CD14-positive monocyte (primary cell): Measurements from ENCODE around the gene BTD. TPM values are rescaled to one million over a fixed set of nuclear protein-coding genes. Genes with fewer than 3 reads are reported as not detected.

Experiments used
- DNase-seq, 3 donors: peaks; one replicate each; pipeline ENCODE4 v3.0.0-alpha.2; 2011 to 2022
- H2AFZ ChIP-seq: 2 replicates; pipeline ENCODE4 v1.6.0; 2012; ENCODE audit warnings: mild to moderate bottlenecking, low read depth, low read length, inconsistent platforms; ENCODE audit not compliant: insufficient read depth, poor library complexity, severe bottlenecking
- H3K27ac ChIP-seq, 2 donors: 1 replicate in 1 of 2; 2 replicates in 1 of 2; pipeline ENCODE4 v1.5.1; 2012 to 2013; ENCODE audit warnings: low read length in 2 of 2, control low read depth in 1 of 2, inconsistent platforms in 1 of 2, low read depth in 1 of 2, mild to moderate bottlenecking in 1 of 2
- H3K27me3 ChIP-seq, 2 donors: one replicate each; pipeline versions ENCODE4 v1.6.0 to v1.6.1; 2011 to 2013; ENCODE audit warnings: low read length in 2 of 2; ENCODE audit not compliant: control insufficient read depth in 2 of 2, insufficient read depth in 2 of 2
- H3K36me3 ChIP-seq, 2 donors: replicated peaks in 1 of 2; 1 replicate in 1 of 2; 2 replicates in 1 of 2; pipeline versions ENCODE4 v1.5.1 to v1.6.1; 2012 to 2013; ENCODE audit warnings: low read length in 2 of 2, control low read depth in 1 of 2, inconsistent platforms in 1 of 2, mild to moderate bottlenecking in 1 of 2; ENCODE audit not compliant: insufficient read depth in 2 of 2, control insufficient read depth in 1 of 2
- H3K4me1 ChIP-seq, 2 donors: 1 replicate in 1 of 2; 2 replicates in 1 of 2; pipeline versions ENCODE4 v1.5.1 to v1.6.1; 2012 to 2013; ENCODE audit warnings: low read length in 2 of 2, control low read depth in 1 of 2, inconsistent platforms in 1 of 2, mild to moderate bottlenecking in 1 of 2, moderate library complexity in 1 of 2; ENCODE audit not compliant: insufficient read depth in 2 of 2, control insufficient read depth in 1 of 2
- H3K4me2 ChIP-seq: replicated peaks from 2 replicates; pipeline ENCODE3; 2012; ENCODE audit warnings: low read length, moderate library complexity, mild to moderate bottlenecking; ENCODE audit not compliant: poor library complexity, severe bottlenecking; ENCODE audit errors: extremely low read depth
- H3K4me3 ChIP-seq, 3 experiments: fragments of 200-600 bp in 1 of 3; sonication (generic) in 1 of 3; replicated peaks in 1 of 3; 1 replicate in 2 of 3; 2 replicates in 1 of 3; pipeline ENCODE4 v1.5.1; 2011 to 2013; ENCODE audit warnings: low read length in 3 of 3, mild to moderate bottlenecking in 3 of 3, control low read depth in 2 of 3, low read depth in 2 of 3, inconsistent platforms in 1 of 3, moderate library complexity in 1 of 3
- H3K79me2 ChIP-seq: 2 replicates; pipeline ENCODE4 v1.6.0; 2012; ENCODE audit warnings: mild to moderate bottlenecking, control low read depth, inconsistent platforms, low read length, moderate library complexity; ENCODE audit not compliant: insufficient read depth
- H3K9ac ChIP-seq: 2 replicates; pipeline ENCODE4 v1.6.0; 2017; ENCODE audit warnings: low read length, mild to moderate bottlenecking; ENCODE audit not compliant: insufficient read depth, poor library complexity, severe bottlenecking
- H3K9me3 ChIP-seq, 2 donors: replicated peaks in 1 of 2; 1 replicate in 1 of 2; 2 replicates in 1 of 2; pipeline versions ENCODE4 v1.5.1 to v1.6.1; 2012 to 2013; ENCODE audit warnings: low read length in 2 of 2, control low read depth in 1 of 2; ENCODE audit not compliant: control insufficient read depth in 1 of 2, insufficient read depth in 1 of 2
- H4K20me1 ChIP-seq: 2 replicates; pipeline ENCODE4 v1.6.0; 2012; ENCODE audit warnings: mild to moderate bottlenecking, low read length, control low read depth, moderate library complexity; ENCODE audit not compliant: insufficient read depth
- H3K27ac Mint-ChIP-seq, 7 donors: one replicate each; pipeline ENCODE4 v1.8.0; 2020; ENCODE audit warnings: mild to moderate bottlenecking in 7 of 7, mixed read lengths in 7 of 7, moderate library complexity in 6 of 7, inconsistent platforms in 2 of 7
- H3K27me3 Mint-ChIP-seq, 3 donors: one replicate each; pipeline ENCODE4 v1.8.0; 2021 to 2022; ENCODE audit warnings: low read depth in 3 of 3, mild to moderate bottlenecking in 3 of 3, mixed read lengths in 3 of 3, moderate library complexity in 3 of 3, inconsistent platforms in 1 of 3
- H3K36me3 Mint-ChIP-seq, 2 donors: one replicate each; pipeline ENCODE4 v1.8.0; 2020; ENCODE audit warnings: mixed read lengths in 2 of 2, inconsistent platforms in 1 of 2, mild to moderate bottlenecking in 1 of 2
- H3K4me1 Mint-ChIP-seq: one replicate; pipeline ENCODE4 v1.8.0; 2020; ENCODE audit warnings: mild to moderate bottlenecking, mixed read lengths
- H3K4me3 Mint-ChIP-seq, 2 donors: one replicate each; pipeline ENCODE4 v1.8.0; 2020; ENCODE audit warnings: mild to moderate bottlenecking in 2 of 2, mixed read lengths in 2 of 2, moderate library complexity in 1 of 2
- H3K9me3 Mint-ChIP-seq, 7 donors: one replicate each; pipeline ENCODE4 v1.8.0; 2020 to 2022; ENCODE audit warnings: mixed read lengths in 7 of 7, mild to moderate bottlenecking in 6 of 7, moderate library complexity in 6 of 7, inconsistent platforms in 2 of 7
- WGBS: methylation state at CpG from one replicate; pipeline ENCODE4 v1.1.5; 2013; ENCODE audit warnings: missing lambda C conversion rate; ENCODE audit not compliant: insufficient coverage; 5-methylcytosine and 5-hydroxymethylcytosine counted together
- intact Hi-C, 2 donors: fragments of 100-400 bp; cut with micrococcal nuclease; formaldehyde crosslinking; loops; one replicate each; pipeline versions ENCODE4 v1.15.0 to v1.15.1; 2023
- polyA plus RNA-seq, 3 donors: library from polyadenylated mRNA; depleted of rRNA in 1 of 3; unstranded in 2 of 3; stranded (reverse) in 1 of 3; fragments of 300-500 nt in 2 of 3; fragments of >200 nt in 1 of 3; fragmentation: Illumina TruSeq in 2 of 3; gene quantifications; 1 replicate in 2 of 3; 2 replicates in 1 of 3; pipeline ENCODE4 v1.2.3, GENCODE V29; 2012 to 2021
- TF ChIP-seq, protein P1 (sequence below): fragments of 200-600 bp; IDR thresholded peaks from one replicate; pipeline ENCODE4 v1.8.0; 2022; ENCODE audit warnings: antibody characterized with exemption, mild to moderate bottlenecking

BTD gene
- polyA plus RNA-seq, 3 donors, result 13.2 to 24.0 (median 19.3) TPM

DNA sequence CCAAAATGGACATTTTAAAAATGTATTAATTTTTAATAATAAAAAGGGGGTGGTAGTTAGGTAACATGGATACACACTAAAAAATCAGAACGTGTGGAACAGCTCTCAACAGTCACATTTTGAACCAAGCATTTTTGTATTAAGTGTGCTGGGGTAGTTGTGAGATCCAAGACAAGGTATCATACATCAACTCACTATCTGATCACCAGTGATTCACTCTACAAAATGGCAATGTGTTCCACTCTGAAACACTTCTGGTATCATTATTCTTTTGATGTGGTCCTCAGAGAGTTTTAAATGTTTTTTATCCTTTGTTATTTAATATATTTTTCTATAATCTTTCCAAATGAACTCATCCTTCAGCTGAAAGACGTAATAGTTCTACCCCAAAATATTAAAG lies 5.6 kb upstream of the BTD start:
- H3K9me3 Mint-ChIP-seq, result no peaks in the 10 kb centered on the region
- H3K27me3 ChIP-seq, result no peaks in the 10 kb centered on the region
- no peak overlapping the region for H2AFZ ChIP-seq
- H3K4me3 Mint-ChIP-seq, result no peak overlapping the region
- H3K36me3 Mint-ChIP-seq, result peaks cover 35 to 48% of the 10 kb centered on the region in 2 donors
- H3K9ac ChIP-seq, result no peak overlapping the region
- H3K4me3 ChIP-seq, result no peak overlapping the region
- H3K79me2 ChIP-seq, result peaks cover 5% of the 10 kb centered on the region
- H3K9me3 ChIP-seq, result no peaks in the 10 kb centered on the region
- H4K20me1 ChIP-seq, result no peaks in the 10 kb centered on the region
- intact Hi-C loops, result no loop called here
- WGBS, result no CpG with 5 or more reads among the region's 2 CpGs
- H3K4me1 ChIP-seq, result peaks cover 9 to 10% of the 10 kb centered on the region in 2 donors
- no peak overlapping the region for H3K27ac ChIP-seq
- peaks cover 33 to 50% of the 10 kb centered on the region in 2 donors for H3K36me3 ChIP-seq
- DNase-seq, result no peak
- H3K4me2 ChIP-seq, result no peak overlapping the region
- TF ChIP-seq, protein P1, sequence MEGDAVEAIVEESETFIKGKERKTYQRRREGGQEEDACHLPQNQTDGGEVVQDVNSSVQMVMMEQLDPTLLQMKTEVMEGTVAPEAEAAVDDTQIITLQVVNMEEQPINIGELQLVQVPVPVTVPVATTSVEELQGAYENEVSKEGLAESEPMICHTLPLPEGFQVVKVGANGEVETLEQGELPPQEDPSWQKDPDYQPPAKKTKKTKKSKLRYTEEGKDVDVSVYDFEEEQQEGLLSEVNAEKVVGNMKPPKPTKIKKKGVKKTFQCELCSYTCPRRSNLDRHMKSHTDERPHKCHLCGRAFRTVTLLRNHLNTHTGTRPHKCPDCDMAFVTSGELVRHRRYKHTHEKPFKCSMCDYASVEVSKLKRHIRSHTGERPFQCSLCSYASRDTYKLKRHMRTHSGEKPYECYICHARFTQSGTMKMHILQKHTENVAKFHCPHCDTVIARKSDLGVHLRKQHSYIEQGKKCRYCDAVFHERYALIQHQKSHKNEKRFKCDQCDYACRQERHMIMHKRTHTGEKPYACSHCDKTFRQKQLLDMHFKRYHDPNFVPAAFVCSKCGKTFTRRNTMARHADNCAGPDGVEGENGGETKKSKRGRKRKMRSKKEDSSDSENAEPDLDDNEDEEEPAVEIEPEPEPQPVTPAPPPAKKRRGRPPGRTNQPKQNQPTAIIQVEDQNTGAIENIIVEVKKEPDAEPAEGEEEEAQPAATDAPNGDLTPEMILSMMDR, result no peak
- H3K27me3 Mint-ChIP-seq, result no peaks in the 10 kb centered on the region
- no peak overlapping the region for H3K27ac Mint-ChIP-seq
- H3K4me1 Mint-ChIP-seq, result peaks cover 10% of the 10 kb centered on the region

DNA sequence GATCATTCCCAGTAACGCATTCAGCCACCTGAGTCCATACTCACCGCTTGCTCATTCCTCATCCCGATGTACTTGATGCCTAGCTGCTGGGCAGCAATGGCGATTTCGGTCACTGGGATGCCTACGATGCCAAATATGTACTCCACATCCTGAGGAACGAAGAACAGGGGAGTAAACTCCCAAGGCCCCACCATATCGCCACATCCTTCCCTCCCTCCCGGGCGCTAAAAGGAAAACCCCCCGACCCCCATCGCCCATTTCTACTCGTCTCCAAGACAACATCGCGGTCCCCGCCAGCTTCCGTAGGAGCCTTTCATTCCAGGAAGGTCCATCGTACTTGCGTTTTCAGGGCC lies 523 bp upstream of the BTD start:
- Histone ChIP-seq H3K36me3 (peaks cover 25 to 41% of the 10 kb centered on the region in 2 donors), H3K4me3 (peak overlapping the region; percentile 61 to 91 (median 88)), H3K9ac (peak overlapping the region; percentile 78), H3K27me3 (no peaks in the 10 kb centered on the region), H3K4me2 (peak overlapping the region; percentile 84), H3K27ac (peak overlapping the region; percentile 69 to 96), H4K20me1 (no peaks in the 10 kb centered on the region), H3K4me1 (peaks cover 16 to 20% of the 10 kb centered on the region in 2 donors), H2AFZ (peak overlapping the region; percentile 99), H3K79me2 (peaks cover 9% of the 10 kb centered on the region), H3K9me3 (no peaks in the 10 kb centered on the region)
- TF ChIP-seq, protein P1, result no peak
- intact Hi-C loops, result loop anchor here (5.0 to 10.0 kb wide), 3 partner anchors 394 to 664 kb away; partner anchors contain the start of genes CAPN7 (in 1 of the 2), DPH3 (in 1 of the 2), NR2C2 (in 1 of the 2) and OXNAD1 (in 1 of the 2)
- H3K27me3 Mint-ChIP-seq, result no peaks in the 10 kb centered on the region
- no peaks in the 10 kb centered on the region for H3K9me3 Mint-ChIP-seq
- peaks cover 17% of the 10 kb centered on the region for H3K4me1 Mint-ChIP-seq
- H3K4me3 Mint-ChIP-seq, result peak overlapping the region; percentile 96 to 98
- H3K36me3 Mint-ChIP-seq, result peaks cover 32 to 36% of the 10 kb centered on the region in 2 donors
- DNase-seq, result no peak
- WGBS, result under 1% methylated on average over 19 of the region's 19 CpGs
- H3K27ac Mint-ChIP-seq, result peak overlapping the region; percentile 94 to 100 (median 99)
